Keratinocyte (primary cell): ENCODE measurements around the gene FBXO31. TPM values are rescaled to one million over a fixed set of nuclear protein-coding genes. Genes with fewer than 3 reads are reported as not detected.

ENCODE experiments used
- DNase-seq: peaks from one replicate; pipeline ENCODE4 v3.0.0-alpha.2; 2011; ENCODE audit warnings: low read depth, missing footprints, low spot score
- FAIRE-seq: peaks from 2 replicates; lab custom pipeline; 2011; peaks lifted over from hg19 to GRCh38; lab: Jason Lieb, UNC
- H2AFZ ChIP-seq: 2 replicates; pipeline ENCODE4 v1.6.0; 2012; ENCODE audit warnings: low read length, control low read depth, inconsistent platforms; ENCODE audit not compliant: control insufficient read depth
- H3K27ac ChIP-seq: 2 replicates; pipeline ENCODE4 v1.5.1; 2011; ENCODE audit warnings: low read length; ENCODE audit not compliant: control insufficient read depth, insufficient read depth
- H3K27me3 ChIP-seq: 3 replicates; pipeline ENCODE4 v1.6.0; 2011; ENCODE audit warnings: low read length; ENCODE audit not compliant: control insufficient read depth, insufficient read depth; ENCODE audit errors: extremely low read depth
- H3K36me3 ChIP-seq, 2 experiments: 2 replicates in 1 of 2; 3 replicates in 1 of 2; pipeline ENCODE4 v1.5.1; 2011; ENCODE audit warnings: low read length in 2 of 2, mild to moderate bottlenecking in 1 of 2; ENCODE audit not compliant: control insufficient read depth in 2 of 2, insufficient read depth in 2 of 2; ENCODE audit errors: extremely low read depth in 1 of 2
- H3K4me1 ChIP-seq: 3 replicates; pipeline ENCODE4 v1.5.1; 2011; ENCODE audit warnings: low read length; ENCODE audit not compliant: control insufficient read depth, insufficient read depth; ENCODE audit errors: extremely low read depth
- H3K4me2 ChIP-seq: 3 replicates; pipeline ENCODE4 v1.6.0; 2011; ENCODE audit warnings: low read depth, low read length; ENCODE audit not compliant: control insufficient read depth, insufficient read depth; ENCODE audit errors: extremely low read depth
- H3K4me3 ChIP-seq, 3 experiments: fragments of 200-600 bp in 1 of 3; sonication (generic) in 1 of 3; 2 replicates in 2 of 3; 3 replicates in 1 of 3; pipeline ENCODE4 v1.5.1; 2011 to 2016; ENCODE audit warnings: low read length in 3 of 3, mild to moderate bottlenecking in 3 of 3, control low read depth in 2 of 3, inconsistent platforms in 1 of 3, low read depth in 1 of 3, mixed read lengths in 1 of 3, mixed run types in 1 of 3, moderate library complexity in 1 of 3; ENCODE audit not compliant: control insufficient read depth in 2 of 3, insufficient read depth in 2 of 3; ENCODE audit errors: extremely low read depth in 1 of 3
- H3K79me2 ChIP-seq: 2 replicates; pipeline ENCODE4 v1.6.0; 2012; ENCODE audit warnings: low read length; ENCODE audit not compliant: control insufficient read depth, insufficient read depth
- H3K9ac ChIP-seq: 3 replicates; pipeline ENCODE4 v1.6.0; 2011; ENCODE audit warnings: low read length; ENCODE audit not compliant: control insufficient read depth, insufficient read depth; ENCODE audit errors: extremely low read depth
- H3K9me1 ChIP-seq: 3 replicates; pipeline ENCODE4 v1.6.0; 2011; ENCODE audit warnings: low read length; ENCODE audit not compliant: control insufficient read depth, insufficient read depth; ENCODE audit errors: extremely low read depth
- H3K9me3 ChIP-seq: 2 replicates; pipeline ENCODE4 v1.5.1; 2012; ENCODE audit warnings: low read depth, low read length; ENCODE audit not compliant: control insufficient read depth
- H4K20me1 ChIP-seq: 3 replicates; pipeline ENCODE4 v1.6.0; 2011; ENCODE audit warnings: low read length; ENCODE audit not compliant: control insufficient read depth, insufficient read depth; ENCODE audit errors: extremely low read depth
- EZH2 ChIP-seq: IDR thresholded peaks from one replicate; pipeline ENCODE4 v1.6.1; 2012; ENCODE audit warnings: inconsistent platforms, mild to moderate bottlenecking, low read length, moderate library complexity
- dilution Hi-C: fragments of 300-500 bp; cut with MboI; formaldehyde crosslinking; loops from one replicate; pipeline ENCODE4 v1.7.0; 2020; ENCODE audit warnings: low sequenced_read_pairs; ENCODE audit not compliant: extremely low pct_ligation_motif_present
- polyA plus RNA-seq, 5 experiments: library from polyadenylated mRNA; depleted of rRNA in 3 of 5; stranded (reverse) in 3 of 5; stranded (forward) in 1 of 5; unstranded in 1 of 5; fragments of >200 nt; gene quantifications; 1 replicate in 1 of 5; 2 replicates in 3 of 5; 3 replicates in 1 of 5; pipeline versions ENCODE4 v1.2.1 to v1.2.3, GENCODE V29; 2011 to 2012; ENCODE audit warnings: missing spikeins in 2 of 5, low read depth in 1 of 5, low replicate concordance in 1 of 5
- TF ChIP-seq, protein P1 (sequence below), 3 experiments: IDR thresholded peaks in 1 of 3; conservative IDR thresholded peaks in 1 of 3; optimal IDR thresholded peaks in 1 of 3; 2 replicates in 2 of 3; 3 replicates in 1 of 3; pipeline versions ENCODE3 to v1.5.1; 2011; ENCODE audit warnings: low read length in 3 of 3, mild to moderate bottlenecking in 3 of 3, moderate library complexity in 2 of 3, control low read depth in 1 of 3, inconsistent platforms in 1 of 3; ENCODE audit not compliant: insufficient read depth in 2 of 3; ENCODE audit errors: extremely low read depth in 1 of 3

Gene FBXO31
- polyA plus RNA-seq, 1 donor (not counting 4 experiments of a cell fraction or from before 2014, with no cell fraction given), result 17.0 TPM

DNA sequence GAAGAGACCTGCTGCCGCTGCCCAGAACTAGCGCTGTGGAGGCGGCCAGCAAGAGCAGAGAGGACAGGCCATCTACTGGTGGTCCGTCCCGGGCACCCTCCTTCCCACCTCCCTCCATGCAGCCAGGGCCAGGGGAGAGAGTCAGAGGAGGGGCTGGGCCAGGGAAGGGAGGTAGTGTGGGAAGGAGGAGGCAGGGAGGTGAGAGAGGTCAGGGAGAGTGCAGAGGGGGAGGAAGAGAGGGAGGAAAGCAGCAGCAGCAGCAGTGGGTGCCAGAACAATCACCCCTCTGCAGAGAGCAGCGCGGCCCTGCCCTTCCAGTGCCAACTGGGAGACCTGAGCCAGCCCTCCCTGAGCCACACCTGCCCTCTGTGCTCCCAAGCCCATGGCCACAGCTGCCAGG lies 73.0 kb downstream of the FBXO31 start:
- H3K9ac ChIP-seq, result no peak overlapping the region
- H2AFZ ChIP-seq, result no peak overlapping the region
- H3K27ac ChIP-seq, result no peak overlapping the region
- no peaks in the 10 kb centered on the region for H3K9me1 ChIP-seq
- H3K4me2 ChIP-seq, result no peak overlapping the region
- H3K79me2 ChIP-seq, result no peaks in the 10 kb centered on the region
- no peak for DNase-seq
- no peaks in the 10 kb centered on the region for H3K4me1 ChIP-seq
- no peak overlapping the region for H3K4me3 ChIP-seq
- H3K27me3 ChIP-seq, result no peaks in the 10 kb centered on the region
- no peaks in the 10 kb centered on the region for H3K9me3 ChIP-seq
- TF ChIP-seq, protein P1, sequence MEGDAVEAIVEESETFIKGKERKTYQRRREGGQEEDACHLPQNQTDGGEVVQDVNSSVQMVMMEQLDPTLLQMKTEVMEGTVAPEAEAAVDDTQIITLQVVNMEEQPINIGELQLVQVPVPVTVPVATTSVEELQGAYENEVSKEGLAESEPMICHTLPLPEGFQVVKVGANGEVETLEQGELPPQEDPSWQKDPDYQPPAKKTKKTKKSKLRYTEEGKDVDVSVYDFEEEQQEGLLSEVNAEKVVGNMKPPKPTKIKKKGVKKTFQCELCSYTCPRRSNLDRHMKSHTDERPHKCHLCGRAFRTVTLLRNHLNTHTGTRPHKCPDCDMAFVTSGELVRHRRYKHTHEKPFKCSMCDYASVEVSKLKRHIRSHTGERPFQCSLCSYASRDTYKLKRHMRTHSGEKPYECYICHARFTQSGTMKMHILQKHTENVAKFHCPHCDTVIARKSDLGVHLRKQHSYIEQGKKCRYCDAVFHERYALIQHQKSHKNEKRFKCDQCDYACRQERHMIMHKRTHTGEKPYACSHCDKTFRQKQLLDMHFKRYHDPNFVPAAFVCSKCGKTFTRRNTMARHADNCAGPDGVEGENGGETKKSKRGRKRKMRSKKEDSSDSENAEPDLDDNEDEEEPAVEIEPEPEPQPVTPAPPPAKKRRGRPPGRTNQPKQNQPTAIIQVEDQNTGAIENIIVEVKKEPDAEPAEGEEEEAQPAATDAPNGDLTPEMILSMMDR (optimal IDR thresholded peaks at IDR 0.05 in 1 of 3, IDR thresholded peaks at IDR 0.05 in 1 of 3, conservative IDR thresholded peaks at IDR 0.05 in 1 of 3; ENCODE audit: extremely low read depth in 1 of 3, insufficient read depth in 2 of 3, low read length in 3 of 3), result no peak
- TF ChIP-seq EZH2, result no peak
- dilution Hi-C loops, result no loop called here
- no peak for FAIRE-seq
- no peaks in the 10 kb centered on the region for H3K36me3 ChIP-seq
- H4K20me1 ChIP-seq, result no peaks in the 10 kb centered on the region

DNA sequence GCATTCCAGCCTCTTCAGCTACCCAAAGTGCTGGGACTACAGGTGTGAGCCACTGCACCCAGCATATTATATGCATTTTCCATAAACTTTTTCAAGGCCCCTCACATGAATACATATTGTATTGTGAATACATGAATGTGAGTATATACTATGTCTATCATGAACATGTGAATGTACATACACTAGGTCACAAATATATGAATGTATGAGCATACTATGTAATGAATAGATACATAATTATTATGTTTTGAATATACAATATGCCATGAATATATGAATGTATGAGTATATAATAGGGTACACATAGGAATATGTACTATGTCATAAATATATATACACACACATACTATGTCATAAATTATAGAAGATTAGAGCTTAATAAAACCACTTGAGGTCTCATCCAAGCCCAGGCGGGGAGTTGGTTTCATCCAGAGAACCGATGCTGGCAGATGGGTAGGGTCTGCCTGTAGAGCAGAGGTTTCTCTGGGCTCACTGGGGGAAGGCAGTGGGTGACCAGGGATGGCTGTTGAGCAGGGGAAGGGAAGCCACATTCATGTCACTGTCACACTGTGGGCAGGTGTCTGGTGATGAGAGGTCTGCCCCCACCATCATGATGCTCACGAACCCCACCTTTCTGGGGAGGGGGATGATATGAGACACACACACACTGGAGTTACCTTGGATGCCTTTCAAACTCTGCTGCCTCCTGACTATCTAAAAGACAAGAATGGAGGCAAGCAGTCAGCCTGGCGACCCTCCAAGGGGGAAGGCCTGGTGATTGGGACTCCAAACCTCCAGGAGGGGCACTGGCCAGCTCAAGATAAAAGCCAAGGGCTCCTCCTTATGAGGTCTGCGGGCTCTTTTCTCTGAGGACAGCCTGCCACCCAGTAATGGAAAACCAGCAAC lies 73.7 kb downstream of the FBXO31 start:
- no peak overlapping the region for H3K4me3 ChIP-seq
- no peak overlapping the region for H2AFZ ChIP-seq
- H3K27ac ChIP-seq, result no peak overlapping the region
- H3K4me1 ChIP-seq, result no peaks in the 10 kb centered on the region
- DNase-seq, result no peak
- no peaks in the 10 kb centered on the region for H3K27me3 ChIP-seq
- no peaks in the 10 kb centered on the region for H3K9me1 ChIP-seq
- no peaks in the 10 kb centered on the region for H3K36me3 ChIP-seq
- H3K9me3 ChIP-seq, result no peaks in the 10 kb centered on the region
- no peak for FAIRE-seq
- dilution Hi-C loops, result no loop called here
- no peak overlapping the region for H3K9ac ChIP-seq
- no peak overlapping the region for H3K4me2 ChIP-seq
- no peaks in the 10 kb centered on the region for H4K20me1 ChIP-seq
- TF ChIP-seq EZH2, result no peak
- TF ChIP-seq, protein P1 (optimal IDR thresholded peaks at IDR 0.05 in 1 of 3, IDR thresholded peaks at IDR 0.05 in 1 of 3, conservative IDR thresholded peaks at IDR 0.05 in 1 of 3; ENCODE audit: extremely low read depth in 1 of 3, insufficient read depth in 2 of 3, low read length in 3 of 3), result no peak
- no peaks in the 10 kb centered on the region for H3K79me2 ChIP-seq
